ENCODE measurements around the gene TREH.
A peak's percentile ranks its signal among the peaks of the same experiment; 100 is the strongest.
"Not testable (repeated sequence)": the region's sequence is repeated elsewhere in the genome, so short reads cannot be mapped to it uniquely, and the experiment has no call there.

Gene TREH

DNA sequence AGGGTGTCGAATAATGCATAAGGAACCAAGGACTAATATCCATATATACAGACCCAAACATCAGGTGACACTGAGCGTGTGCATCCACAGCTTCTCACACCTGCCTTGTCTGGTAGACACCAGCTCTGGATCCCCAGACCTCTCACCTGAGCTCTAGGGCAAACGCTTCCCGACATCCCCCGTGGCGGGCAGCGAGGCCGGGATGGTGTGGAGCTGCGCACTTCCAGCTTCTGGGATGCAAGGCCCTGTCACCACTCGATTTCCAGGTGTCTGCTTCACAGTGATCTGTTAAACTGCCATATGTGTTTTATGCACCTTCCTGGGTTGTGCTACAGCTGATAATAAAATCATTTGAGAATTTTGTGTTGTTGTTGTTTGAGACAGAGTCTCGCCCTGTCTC is 15.3 kb upstream of the TREH start:
- DNase-seq: no peak

DNA sequence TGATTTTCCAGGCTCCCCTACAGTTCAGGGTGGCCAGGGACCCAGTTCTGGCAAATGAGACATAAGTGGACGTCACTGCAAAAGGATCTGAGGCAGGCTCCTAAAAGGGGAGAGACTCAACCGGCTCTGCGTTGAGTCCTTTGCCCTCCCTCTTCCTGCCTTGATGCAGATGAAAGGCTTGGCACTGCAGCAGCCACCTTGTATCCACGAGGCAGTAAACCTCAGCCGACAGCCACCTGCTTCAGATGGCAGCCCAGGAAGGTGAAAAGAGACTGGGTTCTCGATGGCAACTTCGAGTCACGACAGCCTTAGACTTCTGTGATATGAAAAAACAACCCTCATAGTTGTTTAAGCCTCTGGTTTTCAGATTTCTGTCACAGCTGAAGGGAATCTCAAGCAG is 14.7 kb upstream of the TREH start:
- no peak for DNase-seq

DNA sequence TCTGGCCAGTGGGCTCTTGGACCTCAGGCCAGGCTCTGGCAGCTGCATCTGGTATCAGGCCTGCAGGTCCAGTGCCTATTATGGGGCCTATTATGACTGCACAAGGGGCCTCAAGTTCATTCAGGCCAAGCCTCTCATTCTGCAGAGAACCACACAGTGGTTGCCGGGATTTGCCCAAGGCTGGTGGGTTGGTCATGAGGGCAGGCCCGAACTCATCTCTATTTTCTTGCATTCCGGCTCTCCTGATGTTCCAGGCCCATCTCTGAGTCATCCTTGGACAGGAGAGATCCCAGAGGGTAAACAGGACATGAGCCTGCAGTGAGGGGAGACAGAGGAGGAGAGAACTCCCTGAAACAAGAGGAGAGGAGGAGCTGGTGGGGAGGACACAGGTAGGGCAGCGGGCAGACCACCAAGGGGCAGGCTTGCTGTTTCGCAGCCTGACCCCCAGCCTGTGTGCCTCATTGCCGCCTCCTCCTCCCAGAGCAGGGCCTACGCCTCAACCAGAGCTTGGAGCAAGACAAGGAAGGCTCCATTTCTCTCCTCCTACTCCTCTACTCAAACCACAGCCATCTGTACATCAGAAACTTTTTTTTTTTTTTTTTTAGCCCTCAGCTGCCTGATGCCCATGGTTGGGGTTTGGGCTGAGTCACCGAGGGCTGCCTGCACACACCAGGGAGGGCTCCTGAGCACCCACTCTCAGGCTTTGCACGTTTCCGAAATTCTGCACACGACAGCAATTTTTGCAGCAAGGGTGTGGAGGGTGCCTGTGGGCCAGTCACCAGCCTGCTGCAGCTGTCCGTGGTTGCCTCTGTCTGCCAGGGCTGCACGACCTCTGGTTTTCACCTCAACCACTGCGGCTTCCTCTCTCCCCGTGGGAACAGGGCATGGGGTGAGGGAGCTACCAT is 12.7 kb upstream of the TREH start:
- DNase-seq: no peak

DNA sequence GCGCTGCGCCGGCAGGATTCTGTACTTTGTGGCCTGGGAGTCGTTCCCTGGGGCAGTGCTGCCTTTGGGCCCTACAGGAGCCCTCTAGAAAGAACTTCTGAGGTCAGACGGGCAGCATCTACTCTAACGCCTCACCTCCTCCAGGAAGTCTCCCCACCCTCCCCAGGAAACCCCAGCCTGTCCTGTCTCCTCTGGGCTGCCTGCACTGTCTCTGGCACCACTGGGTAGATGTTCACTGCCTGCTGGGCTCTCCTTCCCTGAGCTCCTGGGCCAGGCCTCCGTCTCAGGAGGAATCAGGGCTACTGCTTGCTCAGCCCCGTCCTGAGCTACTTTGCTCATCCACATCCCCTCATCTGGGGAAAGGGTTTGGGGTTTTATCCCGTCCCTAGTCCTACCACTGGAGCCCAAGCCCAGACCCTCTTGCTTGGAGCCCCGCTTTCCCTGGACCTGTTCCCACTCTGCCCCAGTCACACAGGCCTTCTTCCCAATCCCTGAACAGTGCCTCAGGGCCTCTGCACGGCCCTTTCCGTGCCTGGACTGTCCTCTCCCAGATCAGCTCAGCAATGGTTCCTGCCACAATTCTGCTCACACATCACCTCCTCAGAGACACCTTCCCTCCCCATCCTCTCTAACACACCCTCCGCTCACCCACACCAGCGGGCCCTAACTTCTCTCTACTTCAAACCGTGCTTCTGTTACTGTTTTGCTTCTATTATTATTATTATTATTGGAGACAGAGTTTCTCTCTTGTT is 11.3 kb upstream of the TREH start:
- no peak for DNase-seq

DNA sequence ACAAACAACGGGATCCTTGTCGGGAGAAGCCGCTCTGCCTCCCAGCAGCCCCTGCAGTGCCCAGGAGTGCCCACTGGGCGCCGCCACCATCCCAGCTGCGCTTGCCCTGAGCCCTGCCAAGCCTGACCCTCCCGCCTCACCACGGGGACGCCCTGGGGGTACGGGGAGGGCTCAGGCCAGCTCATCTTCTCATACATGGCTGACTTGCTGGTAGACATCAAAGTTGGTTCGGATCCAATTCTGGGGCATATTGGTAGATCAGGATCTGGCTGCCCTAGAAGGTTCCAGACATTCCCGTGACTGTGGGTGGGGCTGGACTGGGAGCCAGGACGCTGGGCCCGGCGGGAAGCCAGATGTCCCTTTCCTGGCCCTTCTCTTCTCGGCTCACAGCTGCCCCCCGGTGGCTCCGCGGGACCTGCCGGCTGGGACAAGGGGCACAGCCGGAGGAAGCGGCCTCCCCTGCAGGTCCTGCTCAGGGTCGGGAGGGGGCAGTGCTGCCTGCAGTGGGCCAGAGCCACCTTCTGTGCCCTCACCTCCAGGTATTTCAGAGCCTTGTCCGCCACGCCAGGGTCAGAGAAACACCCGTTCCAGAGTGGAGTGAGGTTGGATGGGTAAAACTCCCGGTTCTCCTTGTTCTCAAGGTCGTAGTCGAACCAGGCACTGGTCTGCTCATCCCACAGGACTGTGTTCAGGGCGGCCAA is 10.6 kb upstream of the TREH start:
- peak; percentile 89 for DNase-seq

DNA sequence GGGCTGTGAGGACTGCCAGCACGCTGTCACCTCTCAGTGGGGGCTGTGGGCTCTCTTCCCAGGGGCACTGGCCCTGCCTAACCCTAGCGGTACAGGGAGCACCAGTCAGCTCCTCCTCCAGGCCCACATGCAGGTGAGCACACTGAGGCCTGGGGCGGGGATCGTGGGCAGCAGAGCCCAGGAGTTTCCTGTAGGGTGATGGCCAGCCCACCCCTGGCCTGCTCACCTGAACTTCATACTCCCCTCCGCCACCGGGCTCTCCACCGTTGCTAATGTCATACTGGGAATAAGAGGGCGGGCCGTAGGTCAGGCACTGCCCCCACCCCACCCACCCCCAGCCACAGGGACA is 10.0 kb upstream of the TREH start:
- no peak for DNase-seq

DNA sequence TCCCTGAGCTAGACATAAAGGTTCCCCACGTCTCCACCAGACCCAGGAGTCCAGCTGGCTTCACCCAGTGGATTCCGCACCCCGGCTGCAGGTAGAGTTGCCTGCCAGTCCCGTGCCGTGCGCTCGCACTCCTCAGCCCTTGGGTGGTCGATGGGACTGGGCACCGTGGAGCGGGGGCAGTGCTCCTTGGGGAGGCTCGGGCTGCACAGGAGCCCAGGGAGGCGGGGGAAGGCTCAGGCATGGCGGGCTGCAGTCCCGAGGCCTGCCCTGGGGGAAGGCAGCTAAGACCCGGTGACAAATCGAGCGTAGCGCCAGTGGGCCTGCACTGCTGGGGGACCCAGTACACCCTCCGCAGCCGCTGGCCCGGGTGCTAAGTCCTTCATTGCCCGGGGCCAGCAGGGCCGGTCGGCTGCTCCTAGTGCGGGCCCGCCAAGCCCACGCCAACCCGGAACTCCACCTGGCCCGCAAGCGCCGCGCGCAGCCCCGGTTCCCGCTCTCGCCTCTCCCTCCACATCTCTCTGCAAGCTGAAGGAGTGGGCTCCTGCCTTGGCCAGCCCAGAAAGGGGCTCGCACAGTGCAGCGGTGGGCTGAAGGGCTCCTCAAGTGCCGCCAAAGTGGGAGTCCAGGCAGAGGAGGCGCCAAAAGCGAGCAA is 9.5 kb upstream of the TREH start:
- DNase-seq: no peak

DNA sequence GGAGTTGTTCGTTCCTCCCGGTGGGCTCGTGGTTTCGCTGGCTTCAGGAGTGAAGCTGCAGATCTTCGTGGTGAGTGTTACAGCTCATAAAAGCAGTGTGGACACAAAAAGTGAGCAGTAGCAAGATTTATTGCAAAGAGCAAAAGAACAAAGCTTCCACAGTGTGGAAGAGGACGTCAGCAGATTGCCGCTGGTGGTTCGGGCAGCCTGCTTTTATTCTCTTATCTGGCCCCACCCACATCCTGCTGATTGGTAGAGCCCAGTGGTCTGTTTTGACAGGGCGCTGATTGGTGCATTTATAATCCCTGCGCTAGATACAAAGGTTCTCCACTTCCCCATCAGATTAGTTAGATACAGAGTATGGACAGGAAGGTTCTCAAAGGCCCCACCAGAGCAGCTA is 8.9 kb upstream of the TREH start:
- DNase-seq: not testable (repeated sequence)

DNA sequence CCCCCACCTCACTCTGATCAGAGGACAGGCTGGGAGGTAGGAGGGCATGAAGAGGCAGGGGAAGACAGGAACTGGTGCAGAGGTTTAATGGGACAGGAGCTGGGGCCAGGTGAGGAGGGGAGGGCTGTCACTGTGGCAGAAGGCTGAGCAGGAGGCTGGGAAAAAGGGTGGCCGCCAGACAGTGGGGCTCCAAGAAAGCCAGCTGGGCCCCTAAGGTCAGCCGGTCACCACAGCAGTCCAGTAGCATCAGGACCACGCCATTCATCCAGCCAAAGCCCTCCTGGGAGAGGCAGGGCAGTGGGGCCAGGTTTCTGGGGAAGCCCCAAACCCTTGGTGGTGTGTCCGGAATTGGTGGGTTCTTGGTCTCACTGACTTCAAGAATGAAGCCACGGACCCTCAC is 8.5 kb upstream of the TREH start:
- no peak for DNase-seq

DNA sequence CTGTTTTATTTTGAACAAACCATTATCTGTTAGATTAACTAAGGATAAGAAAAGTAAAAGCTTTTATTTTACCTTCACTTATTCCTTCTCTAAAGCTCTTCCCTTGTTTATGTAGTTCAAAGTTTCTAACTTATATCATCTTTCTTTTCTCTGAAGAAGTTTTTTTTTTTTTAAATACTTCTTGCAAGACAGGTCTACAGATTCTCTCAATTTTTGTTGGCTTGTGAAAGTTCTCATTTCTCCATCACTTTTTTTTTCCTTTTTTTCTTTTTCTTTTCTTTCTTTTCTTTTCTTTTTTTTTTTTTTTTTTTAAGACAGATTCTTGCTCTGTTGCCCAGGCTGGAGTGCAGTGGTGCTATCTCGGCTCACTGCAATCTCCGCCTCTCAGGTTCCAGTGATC is 4.7 kb upstream of the TREH start:
- DNase-seq: no peak

DNA sequence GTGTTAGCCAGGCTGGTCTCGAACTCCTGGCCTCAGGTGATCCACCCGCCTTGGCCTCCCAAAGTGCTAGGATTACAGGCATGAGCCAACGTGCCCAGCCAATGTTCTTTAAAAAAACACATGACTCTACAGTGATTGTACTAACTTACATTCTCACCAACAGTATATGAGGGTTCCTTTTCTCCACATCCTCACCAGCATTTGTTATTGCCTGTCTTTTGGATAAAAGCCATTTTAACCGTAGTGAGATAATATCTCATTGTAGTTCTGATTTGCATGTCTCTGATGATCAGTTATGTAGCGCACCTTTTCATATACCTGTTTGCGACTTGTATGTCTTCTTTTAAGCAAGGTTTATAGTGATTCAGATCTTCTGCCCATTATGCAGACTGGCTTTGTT is 3.5 kb upstream of the TREH start:
- DNase-seq: not testable (repeated sequence)

DNA sequence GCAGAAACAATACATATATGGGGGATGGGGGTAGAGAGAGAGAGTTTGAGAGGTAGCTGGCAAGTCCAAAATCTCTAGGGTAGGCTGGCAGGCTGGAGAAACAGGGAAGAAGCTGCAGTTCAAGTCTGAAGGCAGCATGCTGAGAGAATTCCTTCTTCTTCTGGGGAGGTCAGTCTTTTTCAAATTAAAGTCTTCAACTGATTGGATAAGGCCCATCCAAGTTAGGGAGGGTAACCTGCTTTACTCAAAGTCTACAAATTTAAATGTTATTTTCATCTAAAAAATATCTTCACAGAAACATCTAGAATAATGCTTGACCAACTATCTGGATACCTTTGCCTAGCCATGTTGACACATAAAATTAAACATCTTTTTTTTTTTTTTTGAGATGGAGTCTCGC is 2.9 kb upstream of the TREH start:
- no peak for DNase-seq

DNA sequence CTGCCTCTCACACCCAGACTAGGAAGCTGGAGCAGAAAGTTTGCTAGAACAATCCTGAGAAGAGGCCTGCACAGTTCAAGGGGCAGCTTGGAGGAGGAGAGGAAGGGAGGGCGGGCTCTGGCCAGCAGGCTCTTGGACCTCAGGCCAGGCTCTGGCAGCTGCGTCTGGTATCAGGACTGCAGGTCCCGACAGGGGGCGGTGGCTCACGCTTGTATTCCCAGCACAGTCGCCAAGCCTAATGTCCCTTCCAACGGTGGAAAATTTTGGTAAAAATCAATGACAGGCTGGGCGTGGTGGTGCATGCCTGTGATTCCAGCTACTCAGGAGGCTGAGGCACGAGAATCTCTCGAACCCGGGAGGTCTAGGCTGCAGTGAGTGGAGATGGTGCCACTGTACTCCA is 542 bp downstream of the TREH start:
- DNase-seq: not testable (repeated sequence)

DNA sequence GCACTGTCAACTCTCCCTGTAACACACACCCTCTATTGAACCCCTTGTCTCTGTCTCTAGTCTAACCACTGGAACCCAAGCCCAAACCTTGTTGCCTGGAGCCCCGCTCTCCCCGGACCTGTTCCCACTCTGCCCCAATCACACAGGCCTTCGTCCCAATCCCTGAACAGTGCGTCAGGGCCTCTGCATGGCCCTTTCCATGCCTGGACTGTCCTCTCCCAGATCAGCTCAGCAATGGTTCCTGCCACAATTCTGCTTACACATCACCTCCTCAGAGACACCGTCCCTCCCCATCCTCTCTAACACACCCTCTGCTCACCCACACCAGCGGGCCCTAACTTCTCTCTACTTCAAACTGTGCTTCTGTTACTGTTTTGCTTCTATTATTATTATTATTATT is 1.5 kb downstream of the TREH start:
- DNase-seq: no peak

DNA sequence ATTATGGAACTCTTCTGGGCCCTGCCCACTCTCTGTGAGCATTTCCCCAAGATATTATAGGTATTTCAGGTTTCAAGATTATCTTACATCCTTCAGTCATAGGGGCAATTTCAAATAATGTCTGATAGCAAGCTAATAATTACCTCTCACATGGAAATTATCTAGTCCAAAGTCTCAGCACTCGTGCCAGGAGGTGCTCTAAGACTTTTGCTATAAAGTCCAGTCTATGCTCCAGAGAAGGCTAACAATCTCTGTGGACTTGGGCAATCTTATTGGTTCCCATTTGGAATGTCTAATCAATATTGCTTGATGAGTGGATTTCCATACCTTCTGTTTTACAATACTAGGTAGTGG is 5.4 kb downstream of the TREH start:
- no peak for DNase-seq

DNA sequence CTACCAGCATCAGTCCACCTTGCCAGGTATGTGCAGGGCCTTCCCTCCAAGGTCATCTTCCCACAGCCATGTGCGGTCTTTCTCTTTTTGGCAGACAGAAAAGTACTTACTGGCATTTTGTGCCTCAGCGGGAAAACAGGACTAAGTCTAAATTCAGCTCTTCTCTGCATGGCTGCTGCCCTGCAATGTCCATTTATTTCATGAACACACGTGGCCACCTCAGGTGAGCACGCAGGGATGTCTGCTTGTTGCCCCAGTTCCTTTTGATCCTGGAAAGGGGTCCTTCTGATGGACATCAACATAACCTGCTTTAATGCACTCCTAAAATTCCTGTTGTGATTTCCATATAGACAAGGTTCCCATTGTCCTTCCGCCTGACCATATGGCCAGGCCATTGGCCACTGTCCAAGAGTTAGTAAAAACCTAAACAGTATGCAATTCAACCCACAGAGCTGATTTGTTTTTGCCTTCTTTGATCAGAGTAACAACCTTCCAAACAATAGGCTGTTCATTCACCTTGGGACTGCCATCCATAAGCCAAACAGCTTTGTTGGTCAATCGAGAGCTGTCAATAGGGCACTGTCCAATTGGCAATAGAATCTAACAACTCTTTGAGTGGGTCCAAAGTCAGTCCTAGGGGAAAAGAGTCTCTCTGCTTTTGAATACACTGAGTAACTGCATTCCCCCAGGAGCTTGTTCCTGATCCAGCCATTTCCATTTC is 5.9 kb downstream of the TREH start:
- DNase-seq: no peak

DNA sequence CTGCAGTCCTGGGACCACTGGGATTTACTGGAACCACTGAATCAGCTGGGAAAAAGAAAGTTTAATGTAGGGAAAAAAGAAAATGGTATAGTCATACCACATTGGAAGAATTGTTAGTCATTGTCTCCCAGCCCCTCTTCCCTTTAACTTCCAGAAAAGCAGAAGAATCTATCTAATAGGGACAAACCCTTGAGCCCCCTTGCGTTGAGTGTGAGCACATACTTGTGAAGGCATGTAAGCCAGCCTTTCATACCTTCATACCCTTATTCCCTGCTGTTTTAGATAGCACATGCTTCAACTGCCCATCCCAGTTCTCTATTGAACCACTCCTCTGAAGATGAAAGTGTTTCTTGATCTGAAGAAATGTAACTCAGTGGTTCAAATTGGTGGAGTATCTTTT is 6.6 kb downstream of the TREH start:
- DNase-seq: peak; percentile 10

DNA sequence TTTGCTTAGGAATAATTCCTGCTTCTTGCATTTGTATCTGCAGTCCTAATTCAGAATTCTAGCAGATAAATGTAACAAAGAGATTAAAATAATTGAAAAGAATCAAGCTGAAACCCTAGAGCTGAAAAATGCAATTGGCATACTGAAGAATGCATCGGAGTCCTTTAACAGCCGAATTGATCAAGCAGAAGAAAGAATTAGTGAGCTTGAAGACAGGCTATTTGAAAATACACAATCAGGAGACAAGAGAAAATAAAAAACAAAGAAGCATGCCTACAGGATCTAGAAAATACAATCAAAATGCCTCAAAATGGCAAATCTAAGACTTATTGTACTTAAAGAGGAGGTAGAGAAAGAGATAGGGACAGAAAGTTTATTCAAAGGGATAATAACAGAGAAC is 8.2 kb downstream of the TREH start:
- no peak for DNase-seq

DNA sequence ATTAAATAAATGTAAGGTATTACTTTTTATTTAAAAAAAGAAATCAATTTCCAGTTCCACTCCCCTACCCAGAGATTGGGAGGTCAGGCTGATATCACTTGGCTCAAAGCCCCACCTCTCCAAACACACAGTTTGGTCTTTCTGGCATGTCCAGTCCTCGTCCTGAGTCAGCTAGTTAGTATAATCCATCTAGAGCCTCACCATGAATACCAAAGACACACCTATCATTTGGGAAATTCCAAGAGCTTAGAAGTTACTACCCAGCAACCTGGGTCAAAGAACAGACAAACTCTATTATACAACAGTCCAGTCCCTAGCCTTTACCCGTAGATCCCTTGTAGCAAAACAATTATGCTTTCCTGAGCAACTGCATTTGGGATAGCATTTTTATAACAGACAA is 9.4 kb downstream of the TREH start:
- no peak for DNase-seq

DNA sequence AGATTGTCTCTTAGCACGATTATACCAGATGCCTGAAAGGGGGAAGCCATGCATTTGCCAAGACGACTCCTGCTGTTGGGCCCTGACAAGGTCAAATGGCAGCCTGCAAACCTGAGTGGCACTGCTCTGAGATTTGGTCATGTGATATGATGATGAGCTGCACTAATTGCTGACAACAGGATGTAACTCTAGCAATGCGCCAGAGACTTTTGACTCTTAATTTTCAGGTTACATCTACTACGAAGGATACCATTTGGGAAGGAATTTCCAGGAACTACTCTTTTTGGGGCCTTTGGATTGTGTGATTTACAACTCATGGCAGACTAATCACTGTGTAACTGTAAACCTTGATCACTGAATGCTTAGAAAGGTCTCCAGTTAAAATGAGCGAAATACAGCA is 13.1 kb downstream of the TREH start:
- DNase-seq: no peak

DNA sequence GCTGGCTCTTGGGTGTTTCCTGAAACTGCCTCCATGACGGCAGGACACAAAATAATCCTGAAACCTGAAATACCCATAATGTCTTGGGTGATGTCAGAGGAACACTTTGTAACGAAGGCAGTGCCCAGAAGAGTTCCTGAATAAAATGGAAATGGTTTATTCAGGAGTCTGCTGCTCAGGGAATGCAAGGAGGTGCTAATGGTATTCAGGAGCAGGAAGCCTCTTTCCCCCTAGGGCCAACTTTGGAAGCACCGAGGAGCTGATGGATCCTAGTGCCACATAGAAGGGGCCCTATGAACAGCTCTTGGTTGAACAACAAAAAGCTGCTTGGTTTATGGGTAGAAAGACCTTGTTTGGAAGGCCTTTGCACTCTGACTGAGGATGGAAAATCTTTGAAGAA is 15.5 kb downstream of the TREH start:
- no peak for DNase-seq

DNA sequence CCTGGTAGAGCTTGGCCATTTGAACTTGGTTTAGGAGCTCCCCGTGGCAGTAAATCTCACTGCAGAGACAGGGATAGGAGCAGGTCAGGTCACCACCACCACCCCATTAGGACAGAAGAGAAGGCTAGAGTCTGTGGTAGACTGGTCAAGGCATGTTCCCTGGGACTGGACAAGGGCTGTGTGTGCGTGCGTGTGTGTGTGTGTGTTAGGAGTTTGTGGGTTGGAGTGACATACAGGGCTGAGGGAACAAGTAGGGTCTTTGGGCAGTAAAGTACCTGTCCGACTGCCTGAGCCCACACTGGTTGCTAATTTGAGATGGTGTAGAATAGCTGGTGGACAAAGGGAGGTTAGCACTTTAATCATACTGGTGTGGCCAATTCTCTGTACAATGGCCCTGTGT is 16.1 kb downstream of the TREH start:
- no peak for DNase-seq
